HG03469 (cell line): ENCODE measurements around the gene ANKMY1.
"Not testable (repeated sequence)": the region's sequence is repeated elsewhere in the genome, so short reads cannot be mapped to it uniquely, and the experiment has no call there.

Source experiments
- ATAC-seq: cut with Tn5 transposase; IDR thresholded peaks from one replicate; pipeline ENCODE4 v1.9.1; 2021; ENCODE audit warnings: mild to moderate bottlenecking, moderate library complexity, moderate number of reproducible peaks; ENCODE audit not compliant: unreplicated experiment

ANKMY1 gene

GRCh38 chr2:240556553-240557100 is 1.2 kb downstream of the ANKMY1 start:
- no peak for ATAC-seq

DNA sequence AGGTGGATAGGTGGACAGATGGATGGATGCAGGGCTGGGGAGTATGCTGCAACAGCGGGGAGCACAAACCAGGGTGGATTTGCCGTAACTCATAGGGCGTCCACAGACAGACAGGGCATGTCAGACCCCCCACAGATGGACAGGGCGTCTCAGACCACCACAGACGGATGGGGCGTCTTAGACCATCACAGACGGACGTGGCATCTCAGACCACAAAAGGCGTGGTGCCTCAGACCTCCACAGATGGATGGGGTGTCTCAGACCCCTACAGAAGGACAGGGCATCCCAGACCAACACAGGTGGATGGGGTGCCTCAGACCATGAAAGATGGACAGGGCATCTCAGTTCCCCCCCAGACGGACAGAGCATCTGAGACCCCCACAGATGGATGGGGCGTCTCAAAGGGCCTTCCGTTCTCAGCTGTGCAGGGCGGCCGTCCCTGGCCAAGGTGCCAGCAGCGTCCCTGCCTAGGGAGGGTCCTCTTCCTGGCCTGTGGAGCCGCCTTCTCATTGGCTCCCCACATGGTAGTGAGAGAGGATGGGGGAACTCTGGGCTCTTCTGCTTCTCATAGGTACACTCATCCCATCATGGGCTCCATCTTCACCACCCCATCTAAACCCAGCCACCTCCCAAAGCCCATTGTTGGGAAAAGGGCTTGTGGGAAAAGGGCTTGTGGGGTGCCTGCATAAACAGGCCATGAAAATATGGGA is 2.1 kb downstream of the ANKMY1 start:
- ATAC-seq = no peak

DNA sequence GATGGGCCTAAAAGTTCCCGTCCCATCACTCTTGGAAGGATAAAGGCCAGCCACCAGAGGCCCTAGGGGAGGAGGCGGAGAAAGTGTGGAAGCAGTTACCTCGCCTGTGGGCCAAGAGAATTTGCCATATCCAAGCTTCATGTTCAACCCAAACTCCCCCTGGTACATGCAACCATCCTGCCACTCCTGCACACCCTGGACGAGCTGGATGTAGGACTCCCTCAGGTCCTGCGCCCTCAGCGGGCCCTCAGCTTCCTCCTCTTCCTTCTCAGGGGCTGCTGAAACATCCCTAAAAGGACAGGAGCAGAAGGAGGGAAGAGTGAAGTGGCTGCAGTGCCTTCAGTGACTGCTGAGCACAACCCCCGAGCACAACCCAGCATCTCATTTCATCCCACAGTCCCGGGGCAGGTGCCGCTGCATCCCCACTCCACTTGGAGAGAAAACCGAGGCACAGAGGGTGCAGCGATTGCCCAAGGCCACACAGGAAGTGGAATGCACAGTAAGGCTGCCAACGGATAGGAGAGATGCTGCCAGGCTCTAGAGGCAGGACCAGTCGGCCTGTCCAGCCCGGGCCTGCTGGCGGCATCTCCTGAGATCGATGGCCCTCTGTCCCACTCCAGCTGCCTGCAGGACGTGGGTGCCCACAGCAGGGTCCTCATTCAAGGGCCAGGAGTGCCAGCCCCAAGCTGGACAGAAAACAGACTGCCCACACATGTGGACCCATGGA is 2.9 kb downstream of the ANKMY1 start:
- no peak for ATAC-seq

DNA sequence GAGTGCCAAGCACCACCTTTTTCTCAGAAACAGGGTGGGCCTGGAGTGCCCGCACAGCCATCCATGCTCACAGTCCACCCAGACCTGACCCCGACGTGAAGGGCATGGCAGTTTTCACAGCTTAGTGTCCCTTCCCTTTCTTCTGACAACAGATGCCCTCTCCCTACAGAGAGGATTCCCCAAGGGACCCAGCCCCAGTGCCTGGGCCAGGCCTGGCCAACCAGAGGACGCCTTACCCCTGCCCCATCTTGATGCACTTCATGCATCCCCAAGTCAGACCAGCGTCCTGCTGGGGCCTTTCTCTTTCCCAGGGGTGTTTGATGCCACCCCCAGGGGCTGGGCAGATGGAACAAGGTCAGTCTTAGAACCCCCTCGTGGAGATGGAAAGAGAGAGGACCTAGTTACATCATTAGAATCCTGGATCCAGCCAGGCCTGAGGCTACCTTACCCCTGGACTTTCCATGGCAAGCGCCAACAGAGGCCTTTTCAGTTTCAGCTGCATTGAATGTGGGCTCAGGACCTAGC is 3.8 kb downstream of the ANKMY1 start:
- ATAC-seq = no peak

DNA sequence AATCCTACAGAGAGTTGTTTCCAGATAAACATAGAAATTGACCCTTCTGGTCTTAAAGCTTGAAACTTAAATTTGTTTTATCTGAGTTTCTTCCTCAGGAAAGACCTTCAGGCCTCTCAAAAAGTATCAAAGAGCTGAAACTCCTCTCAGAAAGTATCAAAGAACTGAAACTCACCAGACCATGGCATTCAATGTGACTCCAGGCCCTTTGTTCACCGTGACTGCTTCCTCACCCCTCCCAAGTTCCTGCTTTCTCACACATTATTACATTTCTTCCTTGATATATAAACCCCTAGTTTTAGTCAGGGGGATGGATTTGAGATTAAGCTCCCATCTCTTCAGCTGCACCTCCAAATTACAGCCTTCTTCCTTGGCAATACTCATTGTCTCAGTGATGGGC is 6.0 kb downstream of the ANKMY1 start:
- ATAC-seq = no peak

GRCh38 chr2:240551288-240551687 is 6.5 kb downstream of the ANKMY1 start:
- no peak for ATAC-seq

- no peak for ATAC-seq
Observed at GRCh38 chr2:240539906-240540305, 17.9 kb downstream of the ANKMY1 start.

DNA sequence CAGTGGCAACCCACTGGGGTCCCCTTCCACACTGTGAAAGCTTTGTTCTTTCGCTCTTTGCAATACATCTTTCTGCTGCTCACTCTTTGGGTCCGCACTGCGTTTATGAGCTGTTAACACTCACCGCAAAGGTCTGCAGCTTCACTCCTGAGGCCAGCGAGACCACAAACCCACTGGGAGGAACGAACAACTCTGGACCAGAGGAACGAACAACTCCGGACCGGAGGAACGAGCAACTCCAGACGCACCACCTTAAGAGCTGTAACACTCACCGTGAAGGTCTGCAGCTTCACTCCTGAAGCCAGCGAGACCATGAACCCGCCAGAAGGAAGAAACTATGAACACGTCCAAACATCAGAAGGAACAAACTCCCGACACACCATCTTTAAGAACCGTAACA is 18.7 kb downstream of the ANKMY1 start:
- ATAC-seq = not testable (repeated sequence)

DNA sequence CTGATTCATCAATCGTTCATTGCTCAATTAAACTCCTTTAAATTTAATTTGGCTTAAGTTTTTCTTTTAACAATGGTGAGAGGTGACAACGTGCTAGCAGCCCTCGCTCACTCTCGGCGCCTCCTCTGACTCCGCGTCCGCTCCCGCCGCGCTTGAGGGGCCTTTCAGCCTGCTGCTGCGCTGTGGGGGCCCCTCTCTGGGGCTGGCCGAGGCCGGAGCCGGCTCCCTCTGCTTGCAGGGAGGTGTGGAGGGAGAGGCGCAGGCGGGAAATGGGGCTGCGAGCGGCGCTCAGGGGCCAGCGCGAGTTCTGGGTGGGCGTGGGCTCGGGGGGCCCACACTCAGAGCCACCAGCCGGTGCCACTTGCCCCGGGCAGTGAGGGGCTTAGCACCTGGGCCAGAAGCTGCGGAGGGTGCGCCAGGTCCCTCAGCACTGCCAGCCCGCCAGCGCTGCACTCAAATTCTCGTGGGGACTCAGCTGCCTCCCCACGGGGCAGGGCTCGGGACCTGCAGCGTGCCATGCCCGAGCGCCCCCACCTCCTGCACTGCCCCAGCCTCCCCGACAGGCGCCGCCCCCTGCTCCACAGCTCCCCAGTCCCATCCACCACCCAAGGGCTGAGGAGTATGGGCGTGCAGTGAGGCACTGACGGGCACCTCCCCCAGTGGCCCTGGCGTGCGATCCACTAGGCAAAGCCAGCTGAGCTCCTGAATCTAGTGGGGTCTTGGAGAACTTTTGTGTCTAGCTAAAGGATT is 19.6 kb downstream of the ANKMY1 start:
- no peak for ATAC-seq

DNA sequence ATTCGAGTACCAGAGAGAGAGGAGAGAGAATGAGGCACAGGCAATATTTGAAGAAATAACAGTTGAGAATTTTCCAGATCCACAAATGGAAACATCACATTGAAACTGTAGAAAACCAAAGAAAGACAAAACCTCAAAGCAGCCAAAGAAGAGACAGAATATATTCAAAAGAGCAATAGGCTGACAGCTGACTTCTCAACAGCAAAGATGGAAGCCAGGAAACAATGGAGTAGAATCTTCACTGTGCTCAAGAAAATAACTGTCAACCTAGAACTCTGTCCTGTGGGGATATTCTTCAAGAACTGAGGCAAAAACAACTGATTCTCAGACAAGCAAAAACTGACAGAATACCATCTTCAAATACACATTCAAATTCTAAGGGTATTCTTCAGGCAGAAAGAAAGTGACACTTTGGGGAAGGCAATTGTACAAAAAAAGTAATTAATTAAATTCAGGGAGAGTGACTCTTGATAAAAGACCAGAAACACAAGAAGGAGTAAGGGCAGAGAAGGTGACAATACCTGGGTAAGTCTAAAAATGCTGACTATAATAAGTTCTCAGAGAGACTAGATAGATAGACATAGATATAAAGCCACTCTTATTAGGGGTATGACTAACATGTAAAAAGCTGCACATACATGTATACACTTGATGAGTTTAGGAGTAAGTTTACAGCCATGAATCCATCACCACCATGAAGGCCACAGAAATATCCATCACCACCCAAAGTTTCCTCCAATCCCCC is 25.6 kb downstream of the ANKMY1 start:
- no peak for ATAC-seq

GRCh38 chr2:240531038-240531437 is 26.8 kb downstream of the ANKMY1 start:
- ATAC-seq = no peak

- no peak for ATAC-seq
Observed at GRCh38 chr2:240530181-240530580, 27.6 kb downstream of the ANKMY1 start.

GRCh38 chr2:240529344-240529999 is 28.3 kb downstream of the ANKMY1 start:
- ATAC-seq = no peak

DNA sequence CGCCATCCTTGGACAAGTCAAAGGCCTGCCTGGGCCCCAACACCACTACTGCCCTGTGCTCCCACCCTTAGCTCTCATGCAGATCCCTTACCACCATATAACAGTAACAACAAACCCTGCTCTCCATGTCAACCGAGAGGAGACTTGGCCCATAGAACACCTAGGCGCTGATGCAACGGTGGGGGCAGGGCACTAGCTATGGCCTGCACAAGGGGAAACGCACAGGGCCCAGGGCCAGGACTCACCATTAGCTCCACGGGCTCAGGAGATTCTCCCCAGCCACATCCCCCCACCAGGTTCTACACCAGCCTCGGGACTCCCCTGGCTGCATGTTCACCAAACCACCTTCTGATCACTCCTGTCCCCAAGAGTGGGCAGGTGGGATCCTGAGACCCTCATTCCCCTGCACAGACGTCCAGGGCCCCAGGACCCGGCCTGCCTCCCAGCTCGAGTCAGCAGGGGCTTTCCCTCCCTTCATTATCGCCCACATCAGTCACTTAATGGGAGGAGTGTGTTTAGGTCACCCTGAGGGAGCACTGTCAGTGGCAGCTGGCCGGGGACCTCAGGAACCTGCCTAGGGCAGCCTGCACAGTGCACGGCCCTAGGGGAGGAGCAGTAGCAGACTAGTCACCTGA is 29.3 kb downstream of the ANKMY1 start:
- no peak for ATAC-seq

DNA sequence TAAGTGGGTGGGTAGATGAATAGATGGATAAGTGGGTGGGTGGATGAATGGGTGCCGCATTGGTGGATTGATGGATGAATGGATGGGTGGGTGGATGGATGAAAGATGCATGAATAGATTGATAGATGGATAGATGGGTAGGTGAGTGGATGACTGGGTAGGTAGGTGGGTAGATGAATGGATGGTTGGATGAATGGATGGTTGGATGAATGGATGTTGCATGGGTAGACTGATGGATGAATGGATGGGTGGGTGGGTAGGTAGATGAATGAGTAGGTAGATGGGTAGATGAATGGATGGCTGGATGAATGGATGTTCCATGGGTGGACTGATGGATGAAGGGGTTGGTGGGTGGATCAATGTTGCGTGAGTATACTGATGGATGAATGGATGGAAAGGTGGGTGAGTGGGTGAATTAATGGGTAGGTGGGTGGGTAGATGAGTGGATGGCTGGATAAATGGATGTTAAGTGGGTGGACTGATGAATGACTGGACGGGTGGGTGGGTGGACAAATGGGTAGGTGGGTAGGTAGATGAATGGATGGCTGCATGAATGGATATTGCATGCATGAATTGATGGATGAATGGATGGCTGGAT is 30.5 kb downstream of the ANKMY1 start:
- ATAC-seq = no peak

DNA sequence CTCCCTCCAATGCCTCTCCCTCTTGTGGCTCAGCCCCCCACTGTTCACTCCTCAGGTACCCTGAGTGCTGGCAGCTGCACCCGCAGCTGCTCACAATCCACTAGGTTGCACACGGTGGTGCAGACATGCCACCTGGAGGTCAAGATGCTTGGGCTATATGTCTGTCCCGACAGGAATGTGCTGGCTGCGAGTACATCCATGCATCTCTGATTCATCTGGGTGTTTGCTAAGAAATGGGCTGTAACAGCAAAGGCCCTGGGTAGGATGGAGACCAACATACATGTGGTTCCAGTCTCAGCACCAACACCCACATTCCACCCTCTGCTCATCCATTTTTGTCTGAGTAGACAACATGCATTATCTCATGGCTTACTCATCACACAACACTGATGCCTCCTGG is 31.3 kb downstream of the ANKMY1 start:
- no peak for ATAC-seq

GRCh38 chr2:240525802-240526201 is 32.0 kb downstream of the ANKMY1 start:
- no peak for ATAC-seq

- ATAC-seq = no peak
Observed at GRCh38 chr2:240524963-240525718, 32.6 kb downstream of the ANKMY1 start.
